Measurements from ENCODE around the gene DSCAM.

Gene DSCAM

GRCh38 chr21:40587736-40588346 lies 259.1 kb downstream of the DSCAM start:
- H4K20me1 ChIP-seq (ENCODE audit: low read depth, low read length): no peaks in the 10 kb centered on the region
- no peaks in the 10 kb centered on the region for H3K36me3 ChIP-seq (ENCODE audit: low read length)
- no peak overlapping the region for H3K27ac ChIP-seq (ENCODE audit: low read depth, low read length)
- no peak for TF ChIP-seq EZH2phosphoT487 (conservative IDR thresholded peaks at IDR 0.05; ENCODE audit: low read length)
- TF ChIP-seq CTCF (IDR thresholded peaks at IDR 0.05; ENCODE audit: insufficient read depth, low read length, poor library complexity, severe bottlenecking): no peak
- H3K4me2 ChIP-seq (ENCODE audit: low read depth, low read length, poor library complexity, severe bottlenecking): no peak overlapping the region
- no peaks in the 10 kb centered on the region for H3F3A ChIP-seq (ENCODE audit: insufficient read depth)
- no peak overlapping the region for H3K9ac ChIP-seq (ENCODE audit: low read length)
- H3K4me3 ChIP-seq (ENCODE audit: insufficient read depth, low read length, poor library complexity, severe bottlenecking): no peak overlapping the region
- no peaks in the 10 kb centered on the region for H3K9me3 ChIP-seq (ENCODE audit: insufficient read depth, low read length)
- no peaks in the 10 kb centered on the region for H3K27me3 ChIP-seq (ENCODE audit: low read length)
- H3K9me2 ChIP-seq (replicated peaks; ENCODE audit: insufficient read depth, low read length): no peaks in the 10 kb centered on the region
- no peaks in the 10 kb centered on the region for H3K79me2 ChIP-seq (ENCODE audit: insufficient read depth, low read length)
- H2AFZ ChIP-seq (ENCODE audit: low read depth, low read length, severe bottlenecking): no peak overlapping the region

- no peaks in the 10 kb centered on the region for H4K20me1 ChIP-seq (ENCODE audit: low read depth, low read length)
- no peak overlapping the region for H2AFZ ChIP-seq (ENCODE audit: low read depth, low read length, severe bottlenecking)
- no peak overlapping the region for H3K27ac ChIP-seq (ENCODE audit: low read depth, low read length)
- TF ChIP-seq CTCF (IDR thresholded peaks at IDR 0.05; ENCODE audit: insufficient read depth, low read length, poor library complexity, severe bottlenecking): no peak
- no peak for TF ChIP-seq EZH2phosphoT487 (conservative IDR thresholded peaks at IDR 0.05; ENCODE audit: low read length)
- no peaks in the 10 kb centered on the region for H3K9me2 ChIP-seq (replicated peaks; ENCODE audit: insufficient read depth, low read length)
- no peaks in the 10 kb centered on the region for H3F3A ChIP-seq (ENCODE audit: insufficient read depth)
- H3K4me2 ChIP-seq (ENCODE audit: low read depth, low read length, poor library complexity, severe bottlenecking): no peak overlapping the region
- no peaks in the 10 kb centered on the region for H3K9me3 ChIP-seq (ENCODE audit: insufficient read depth, low read length)
- H3K36me3 ChIP-seq (ENCODE audit: low read length): no peaks in the 10 kb centered on the region
- H3K79me2 ChIP-seq (ENCODE audit: insufficient read depth, low read length): no peaks in the 10 kb centered on the region
- H3K4me3 ChIP-seq (ENCODE audit: insufficient read depth, low read length, poor library complexity, severe bottlenecking): no peak overlapping the region
- H3K9ac ChIP-seq (ENCODE audit: low read length): no peak overlapping the region
- no peaks in the 10 kb centered on the region for H3K27me3 ChIP-seq (ENCODE audit: low read length)
Measured at GRCh38 chr21:40586575-40586974, 260.4 kb downstream of the DSCAM start.

GRCh38 chr21:40577285-40578043 lies 269.5 kb downstream of the DSCAM start:
- Histone ChIP-seq H4K20me1 (ENCODE audit: low read depth, low read length) (no peaks in the 10 kb centered on the region), H3K9me3 (ENCODE audit: insufficient read depth, low read length) (no peaks in the 10 kb centered on the region), H3K79me2 (ENCODE audit: insufficient read depth, low read length) (no peaks in the 10 kb centered on the region), H2AFZ (ENCODE audit: low read depth, low read length, severe bottlenecking) (no peak overlapping the region), H3K9me2 (replicated peaks; ENCODE audit: insufficient read depth, low read length) (no peaks in the 10 kb centered on the region), H3F3A (ENCODE audit: insufficient read depth) (no peaks in the 10 kb centered on the region), H3K36me3 (ENCODE audit: low read length) (no peaks in the 10 kb centered on the region), H3K27ac (ENCODE audit: low read depth, low read length) (no peak overlapping the region), H3K27me3 (ENCODE audit: low read length) (no peaks in the 10 kb centered on the region), H3K9ac (ENCODE audit: low read length) (no peak overlapping the region), H3K4me3 (ENCODE audit: insufficient read depth, low read length, poor library complexity, severe bottlenecking) (no peak overlapping the region), H3K4me2 (ENCODE audit: low read depth, low read length, poor library complexity, severe bottlenecking) (no peak overlapping the region)
- TF ChIP-seq CTCF (IDR thresholded peaks at IDR 0.05; ENCODE audit: insufficient read depth, low read length, poor library complexity, severe bottlenecking) (no peak), EZH2phosphoT487 (conservative IDR thresholded peaks at IDR 0.05; ENCODE audit: low read length) (no peak)

Data from SU-DHL-6 (cell line).